Measurements from ENCODE around the gene ZNF664.

ZNF664 gene

DNA sequence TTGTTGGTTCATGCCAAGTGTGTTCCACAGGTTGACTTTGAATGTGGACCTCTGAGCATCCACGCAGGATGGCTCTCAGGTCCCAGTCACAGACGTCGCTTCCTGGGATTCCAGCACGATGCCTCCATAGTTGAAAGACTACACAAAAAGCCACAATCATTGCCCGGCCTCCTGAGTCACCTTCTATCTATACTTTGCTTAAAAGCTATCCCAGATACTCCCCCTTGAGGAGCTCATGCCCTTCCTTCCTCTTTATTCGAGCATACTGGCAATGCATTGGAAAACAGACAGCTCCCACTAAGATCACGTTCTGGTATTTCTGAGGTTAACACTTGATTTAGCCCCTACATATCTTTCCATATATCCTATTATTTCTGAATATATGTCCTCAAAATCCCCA is 40.1 kb downstream of the ZNF664 start:
- DNase-seq: no peak

DNA sequence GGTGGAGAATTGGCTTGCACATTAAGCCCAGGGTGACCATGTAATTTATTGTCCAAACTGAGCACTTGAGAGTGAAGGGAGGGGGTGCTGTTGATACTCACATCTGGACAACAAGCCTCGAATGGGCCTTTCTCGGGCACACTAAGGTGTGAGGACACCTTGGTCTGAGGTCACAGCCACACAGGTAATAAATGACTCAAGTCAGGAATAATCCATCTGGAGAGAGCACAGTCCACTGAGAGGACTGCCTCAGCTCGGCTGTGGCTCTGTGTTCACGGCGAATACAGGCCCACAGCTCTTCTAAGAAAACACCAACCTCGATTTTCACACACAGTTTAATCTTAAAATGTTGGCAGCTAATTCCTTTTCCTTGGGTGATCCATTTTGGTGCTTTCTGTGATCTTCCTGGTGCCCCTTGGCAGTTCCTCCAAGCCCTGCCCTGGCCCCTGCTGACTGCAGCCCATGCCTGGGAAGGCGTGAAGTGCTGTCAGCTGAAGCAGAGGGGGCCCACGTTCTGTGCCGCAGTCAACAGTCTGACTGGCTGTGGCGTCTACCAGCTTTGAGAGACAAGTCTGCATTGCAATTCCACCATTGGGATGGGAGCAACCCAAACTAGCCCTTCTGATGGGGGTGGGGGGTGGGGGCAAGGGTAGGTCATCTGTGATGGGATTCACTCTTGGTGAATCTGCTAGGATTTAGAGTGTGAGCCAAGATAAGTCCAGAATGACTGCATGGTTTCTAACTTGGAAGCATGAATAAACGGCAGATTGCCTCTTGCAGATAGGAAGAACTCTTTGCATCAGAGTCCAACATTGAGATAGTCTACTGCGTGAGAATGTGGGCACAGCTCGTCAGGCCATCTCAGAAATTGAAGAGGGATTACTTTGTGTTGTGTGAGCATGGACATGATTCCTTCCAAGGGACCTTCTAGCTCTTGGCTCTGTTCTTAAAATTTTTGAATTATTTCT is 42.8 kb downstream of the ZNF664 start:
- no peak for DNase-seq

- DNase-seq: no peak
Observed at GRCh38 chr12:124017064-124017463, 44.0 kb downstream of the ZNF664 start.

DNA sequence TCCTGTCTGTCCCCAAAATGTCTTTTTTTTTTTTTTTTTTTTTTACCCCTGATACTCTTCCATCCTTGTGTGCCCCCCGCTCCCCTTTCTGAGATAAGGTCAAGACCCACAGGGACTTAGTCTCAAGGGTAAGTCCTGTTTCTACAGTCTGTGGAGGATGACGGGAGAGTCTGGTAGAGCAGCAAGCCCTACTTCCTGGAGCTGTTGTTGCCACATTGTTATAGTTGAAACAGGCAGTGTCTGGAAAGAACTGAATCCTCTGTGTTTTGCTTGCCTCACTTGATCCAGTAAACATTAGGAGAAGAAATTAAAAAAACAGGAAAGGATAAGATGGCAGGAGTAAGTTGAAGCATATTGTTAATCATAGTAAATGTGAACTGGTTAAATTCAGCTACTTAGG is 45.5 kb downstream of the ZNF664 start:
- no peak for DNase-seq

- DNase-seq: no peak
Observed at GRCh38 chr12:124019115-124019514, 46.1 kb downstream of the ZNF664 start.

DNA sequence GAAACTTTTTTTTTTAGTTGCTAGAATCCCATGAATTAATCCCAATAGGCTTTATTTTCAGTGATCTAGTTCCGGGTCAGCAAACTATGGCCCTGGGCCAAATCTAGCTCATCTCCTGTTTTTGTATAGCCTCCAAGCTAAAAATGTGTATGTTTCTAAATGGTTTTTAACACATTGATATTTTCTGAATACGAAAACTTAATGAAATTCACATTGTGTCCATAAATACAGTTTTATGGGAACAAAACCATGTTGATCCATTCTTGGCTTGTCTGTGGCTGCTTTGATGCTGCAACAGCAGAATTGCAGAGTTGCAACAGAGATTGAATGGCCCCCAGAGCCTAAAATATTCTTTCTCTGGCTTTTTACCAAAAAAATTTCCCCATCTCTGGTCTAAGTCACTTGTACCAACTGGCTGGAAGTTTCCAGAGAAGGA is 47.5 kb downstream of the ZNF664 start:
- no peak for DNase-seq

DNA sequence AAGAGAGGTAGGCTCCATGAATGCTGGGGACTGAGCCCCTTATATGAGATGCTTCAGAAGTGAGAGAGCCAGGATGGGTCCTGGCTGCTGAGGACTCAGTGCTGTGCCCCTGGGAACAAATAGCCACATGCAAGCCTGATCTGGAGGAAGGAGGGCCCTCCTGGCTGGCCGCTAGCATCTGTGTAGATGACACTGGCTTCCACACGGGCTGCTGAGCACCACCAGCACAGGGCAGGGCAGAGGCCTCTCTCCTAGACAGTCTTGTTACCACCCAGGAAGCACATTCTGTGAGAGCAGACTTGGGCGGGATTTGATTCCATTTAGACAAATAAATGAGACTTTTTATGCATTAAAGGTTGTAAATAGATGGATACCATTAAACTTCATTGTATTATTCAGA is 48.0 kb downstream of the ZNF664 start:
- DNase-seq: no peak

- DNase-seq: no peak
Observed at GRCh38 chr12:124022161-124022560, 49.1 kb downstream of the ZNF664 start.

DNA sequence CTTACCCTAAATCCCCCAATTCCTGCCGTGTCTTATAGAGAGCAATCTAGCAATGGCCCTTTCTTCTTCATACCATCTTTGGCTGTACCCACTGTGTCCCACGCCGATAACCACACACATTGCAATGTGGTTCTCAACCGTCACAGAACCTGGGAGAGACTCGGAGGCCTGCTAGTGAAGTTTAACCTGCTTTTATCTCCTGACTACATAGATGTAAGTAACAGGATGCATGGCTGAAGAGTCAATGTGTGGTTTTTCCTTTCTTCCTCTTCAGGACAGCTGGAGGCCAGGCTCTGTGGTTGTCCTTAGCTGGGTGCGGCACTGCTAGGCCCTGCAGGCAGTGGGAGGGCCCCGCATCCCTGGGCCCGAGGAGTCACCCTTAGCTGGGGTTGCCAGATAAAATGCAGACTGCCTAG is 51.3 kb downstream of the ZNF664 start:
- no peak for DNase-seq

- no peak for DNase-seq
Observed at GRCh38 chr12:124024776-124025175, 51.8 kb downstream of the ZNF664 start.

GRCh38 chr12:124025661-124026060 is 52.6 kb downstream of the ZNF664 start:
- DNase-seq: no peak

GRCh38 chr12:124026755-124027745 is 54.0 kb downstream of the ZNF664 start:
- no peak for DNase-seq

- DNase-seq: no peak
Observed at GRCh38 chr12:124027753-124028554, 54.9 kb downstream of the ZNF664 start.

- DNase-seq: no peak
Observed at GRCh38 chr12:124028555-124028925, 55.5 kb downstream of the ZNF664 start.

DNA sequence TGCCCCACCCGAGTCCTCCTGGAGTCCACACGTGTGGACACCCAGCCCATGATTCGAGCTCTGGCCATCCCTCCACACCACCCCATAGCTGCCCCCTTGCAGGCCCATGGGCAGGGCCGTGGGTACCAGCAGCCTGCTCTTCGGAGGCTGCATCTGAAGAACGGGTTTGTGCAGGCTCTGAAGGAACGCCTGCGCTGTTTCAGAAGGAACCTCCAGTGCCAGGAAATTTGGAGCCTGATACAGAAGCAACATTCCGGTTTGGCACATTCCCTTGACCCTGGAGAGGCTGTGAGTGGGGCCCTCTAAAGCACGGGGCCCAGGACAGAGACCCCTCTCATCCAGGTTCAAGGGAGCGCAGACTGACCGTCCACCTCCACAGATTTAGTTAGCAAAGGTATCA is 57.0 kb downstream of the ZNF664 start:
- no peak for DNase-seq

- no peak for DNase-seq
Observed at GRCh38 chr12:124030510-124030909, 57.5 kb downstream of the ZNF664 start.

DNA sequence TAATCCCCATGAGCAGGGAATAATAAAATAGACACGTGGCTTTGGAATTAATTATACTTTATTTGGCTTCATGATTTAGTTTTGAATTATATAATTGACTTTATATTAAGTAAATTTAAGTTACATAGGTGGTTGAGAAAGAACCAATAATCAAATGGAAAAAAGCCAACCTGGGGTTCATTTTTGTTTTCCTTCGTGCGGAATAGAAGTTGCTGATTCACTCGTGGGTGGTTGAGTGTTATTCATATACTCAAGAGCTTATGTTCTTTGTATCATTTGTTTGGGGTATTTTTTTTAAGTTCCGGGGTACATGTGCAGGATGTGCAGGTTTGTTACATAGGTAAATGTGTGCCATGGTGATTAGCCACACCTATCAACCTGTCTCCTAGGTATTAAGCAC is 58.0 kb downstream of the ZNF664 start:
- no peak for DNase-seq

DNA sequence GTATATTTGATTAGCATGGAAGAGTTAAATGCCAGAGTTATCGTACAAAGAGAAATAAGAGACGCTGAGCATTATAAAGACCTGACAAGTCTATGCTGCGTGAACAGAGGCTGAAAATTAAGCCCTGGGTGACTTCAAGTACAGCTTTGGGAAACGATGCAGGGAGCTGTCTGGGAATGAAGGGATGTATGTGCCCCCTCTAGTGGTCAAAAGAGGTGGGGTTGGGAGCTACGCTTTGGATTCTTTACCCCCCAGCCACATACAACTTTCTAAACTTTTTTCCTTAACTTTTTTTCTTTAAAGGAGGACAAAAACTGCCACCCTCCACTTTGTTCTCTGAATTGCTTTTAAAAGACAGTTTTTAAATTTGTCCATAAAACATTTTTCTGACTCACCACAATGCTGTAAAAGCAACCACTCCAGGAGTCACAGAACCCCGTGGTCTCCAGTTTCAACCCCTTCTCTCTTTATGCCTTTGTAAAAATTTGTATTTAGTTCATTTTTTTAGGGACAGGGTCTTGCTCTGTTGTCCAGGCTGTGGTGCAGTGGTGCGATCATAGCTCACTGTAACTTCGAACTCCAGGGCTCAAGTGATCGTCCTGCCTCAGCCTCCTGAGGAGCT is 59.4 kb downstream of the ZNF664 start:
- DNase-seq: no peak

- DNase-seq: no peak
Observed at GRCh38 chr12:124033859-124034258, 60.8 kb downstream of the ZNF664 start.

DNA sequence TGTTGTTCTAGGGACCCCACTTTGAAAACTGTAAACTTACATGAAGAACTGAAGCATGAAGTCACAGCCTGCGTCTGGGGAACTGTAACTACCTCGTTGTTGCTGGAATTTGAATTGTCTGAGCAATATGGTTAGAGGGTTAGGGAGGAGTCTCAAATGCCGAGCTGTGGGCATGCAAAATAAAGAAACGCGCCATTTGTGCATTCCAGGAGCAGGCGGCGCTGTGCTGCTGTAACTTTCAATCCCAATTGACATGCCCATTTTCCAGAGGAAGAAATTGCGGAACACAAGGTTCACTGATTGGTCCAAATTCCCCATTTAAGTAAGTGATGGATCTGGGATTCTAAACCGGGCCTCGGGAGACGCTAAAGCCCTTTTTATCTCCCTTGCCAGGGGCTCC is 61.3 kb downstream of the ZNF664 start:
- DNase-seq: no peak

DNA sequence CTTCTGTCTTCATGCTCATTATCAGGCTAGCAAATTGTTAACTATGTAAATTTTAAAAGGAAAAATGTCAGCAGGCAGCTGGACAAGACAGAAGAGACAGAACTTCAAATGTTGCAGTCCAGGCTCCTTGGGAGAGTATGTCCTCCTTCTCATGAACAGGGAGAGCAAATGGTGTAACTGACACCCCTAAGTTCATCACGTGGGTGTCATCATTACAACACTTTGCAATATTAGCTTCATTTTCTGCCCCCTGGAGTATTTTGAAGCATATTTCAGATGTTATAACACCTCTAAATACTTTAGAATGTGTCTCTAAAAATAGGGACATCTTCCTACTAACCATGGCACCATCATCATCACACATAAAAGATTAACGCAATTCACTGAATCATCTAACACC is 62.1 kb downstream of the ZNF664 start:
- no peak for DNase-seq

DNA sequence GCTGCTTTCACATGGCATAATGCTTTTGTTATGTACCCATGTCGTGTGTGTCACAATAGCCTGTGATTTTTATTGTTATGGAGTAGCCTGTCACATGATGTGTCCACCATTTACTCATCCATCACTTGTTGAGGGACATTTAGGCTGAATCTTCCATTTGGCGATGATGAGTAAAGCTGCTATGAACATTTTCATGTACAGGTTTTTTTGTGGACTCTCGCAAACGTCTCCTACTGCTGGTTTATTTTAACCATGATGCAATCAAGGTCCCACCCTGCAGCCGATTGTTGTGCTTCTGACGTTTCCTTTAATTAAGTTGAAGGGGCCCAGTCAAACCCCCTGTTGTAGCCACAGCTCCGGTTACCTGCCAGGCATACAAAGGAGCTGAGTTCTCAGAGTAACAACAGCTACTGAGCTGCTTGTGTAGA is 63.2 kb downstream of the ZNF664 start:
- DNase-seq: no peak
